ENCODE measurements around the gene RIMS4. TPM values are rescaled to one million over a fixed set of nuclear protein-coding genes. Genes with fewer than 3 reads are reported as not detected.

The RIMS4 gene
- total RNA-seq, 1 donor from 2014 or later, result not detected

DNA sequence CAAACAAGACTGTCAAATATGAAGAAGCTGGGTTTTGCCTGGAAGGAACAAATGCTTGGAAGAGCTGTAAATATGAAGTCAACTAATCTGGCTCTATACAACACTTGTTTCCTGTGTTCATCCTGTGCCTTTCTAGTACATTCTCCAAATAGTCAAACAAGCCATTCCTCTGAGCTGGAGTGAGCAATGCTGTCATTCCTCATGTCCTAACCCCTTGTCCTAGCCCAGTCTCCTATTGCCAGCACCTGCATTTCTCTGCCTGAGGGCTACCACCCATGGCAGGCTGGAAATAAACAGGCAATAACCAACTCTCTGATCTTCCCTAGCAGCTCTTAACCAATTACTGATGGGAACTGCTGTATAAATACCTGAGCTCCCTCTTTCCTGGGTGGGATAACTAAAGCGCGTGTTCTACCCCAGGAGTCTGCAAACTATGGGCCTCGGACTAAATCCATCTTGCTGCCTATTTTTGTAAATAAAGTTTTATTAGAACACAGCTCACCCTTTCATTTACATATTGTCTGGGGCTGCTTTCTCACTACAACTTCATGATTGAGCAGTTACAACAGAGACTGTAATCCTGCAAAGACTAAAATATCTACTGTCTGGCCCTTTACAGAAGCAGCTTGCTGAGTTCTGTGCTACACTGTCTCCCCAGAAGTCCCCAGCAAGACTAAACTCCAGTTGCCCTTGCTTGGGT is 13.4 kb downstream of the RIMS4 start:
- DNase-seq (ENCODE audit: low read depth in 2 of 2), result no peak

- no peak for DNase-seq (ENCODE audit: low read depth in 2 of 2)
Observed at GRCh38 chr20:44796311-44796710, 14.0 kb downstream of the RIMS4 start.

DNA sequence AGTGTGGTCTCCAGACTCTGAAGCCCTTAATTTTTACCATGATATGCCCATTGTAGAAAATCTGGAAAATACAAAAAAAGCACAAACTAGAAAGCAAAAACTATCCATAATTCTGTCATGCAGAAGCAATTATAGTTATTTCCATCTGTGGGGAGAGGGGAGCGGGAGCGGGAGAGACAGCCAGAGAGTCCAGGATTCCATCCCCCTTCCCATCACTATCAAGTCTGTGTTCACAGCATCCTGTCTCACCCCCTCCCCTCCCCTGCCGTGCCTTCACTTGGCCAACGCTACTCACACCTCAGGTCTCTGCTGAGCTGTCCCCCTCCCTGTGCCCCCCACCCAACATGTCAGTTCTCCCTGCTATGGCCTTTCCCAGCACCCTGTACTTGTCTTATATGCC is 14.5 kb downstream of the RIMS4 start:
- DNase-seq (ENCODE audit: low read depth in 2 of 2), result no peak

DNA sequence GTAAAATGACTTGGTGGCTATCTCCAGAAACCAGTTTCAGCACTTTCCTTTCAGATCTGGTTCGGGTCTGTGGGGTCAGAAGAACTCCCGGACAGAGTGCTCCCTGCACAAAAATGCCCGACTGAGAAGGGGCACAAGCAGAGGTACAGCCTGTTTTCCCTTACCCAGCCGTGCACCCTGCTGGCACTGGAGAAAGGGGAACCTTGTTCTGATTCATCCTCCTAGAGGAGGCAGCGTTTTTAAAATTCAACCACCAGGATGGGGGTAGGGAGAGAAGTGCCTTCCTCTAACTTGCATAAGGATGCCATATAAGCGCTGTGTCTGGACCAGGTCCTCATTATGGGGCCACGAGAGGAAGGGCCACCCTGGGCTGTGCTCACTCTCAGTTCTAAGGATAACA is 17.6 kb downstream of the RIMS4 start:
- DNase-seq (ENCODE audit: low read depth in 2 of 2), result no peak

GRCh38 chr20:44790638-44791393 is 19.5 kb downstream of the RIMS4 start:
- no peak for DNase-seq (ENCODE audit: low read depth in 2 of 2)

GRCh38 chr20:44788706-44789456 is 21.5 kb downstream of the RIMS4 start:
- no peak for DNase-seq (ENCODE audit: low read depth in 2 of 2)

GRCh38 chr20:44787299-44787698 is 23.0 kb downstream of the RIMS4 start:
- DNase-seq (ENCODE audit: low read depth in 2 of 2), result no peak

DNA sequence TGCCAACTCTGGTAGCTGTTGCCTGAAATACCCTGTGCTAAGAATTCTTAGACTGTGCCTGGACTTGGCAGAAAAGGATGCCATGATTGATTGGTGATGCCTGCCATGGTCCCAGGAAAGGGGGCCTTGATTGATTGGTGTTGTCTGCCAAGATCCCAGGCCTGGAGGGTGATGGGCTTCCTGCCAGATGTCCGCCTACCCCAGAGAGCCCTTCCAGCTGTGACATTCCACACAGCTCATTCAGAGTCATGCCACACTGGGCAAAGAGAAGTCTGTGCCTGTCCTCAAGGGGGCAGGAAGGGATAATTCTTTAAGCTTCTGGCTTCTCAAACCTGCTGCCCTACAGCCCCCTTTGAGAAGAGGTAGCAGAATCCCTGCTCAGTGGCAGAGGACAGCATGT is 24.6 kb downstream of the RIMS4 start:
- no peak for DNase-seq (ENCODE audit: low read depth in 2 of 2)

- DNase-seq (ENCODE audit: low read depth in 2 of 2), result no peak
Observed at GRCh38 chr20:44784688-44785087, 25.7 kb downstream of the RIMS4 start.

GRCh38 chr20:44781791-44782190 is 28.6 kb downstream of the RIMS4 start:
- no peak for DNase-seq (ENCODE audit: low read depth in 2 of 2)

DNA sequence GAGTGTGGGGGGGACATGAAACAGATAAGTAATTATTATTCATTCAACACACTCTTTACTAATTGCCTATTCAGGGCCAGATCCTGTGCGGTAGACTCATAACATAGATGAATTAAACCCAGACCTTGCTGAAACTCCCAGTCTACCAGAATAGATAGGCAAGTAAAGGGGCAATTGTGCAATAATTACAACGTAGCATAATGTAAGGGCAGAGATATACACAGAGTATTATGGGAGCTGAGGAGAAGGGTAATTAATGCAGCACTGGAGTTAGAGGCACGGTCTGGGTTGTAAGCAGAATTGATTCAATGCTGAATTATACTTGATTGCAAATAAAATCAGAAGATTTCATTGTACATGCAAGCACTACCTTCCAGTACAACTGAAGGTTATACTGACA is 29.2 kb downstream of the RIMS4 start:
- DNase-seq (ENCODE audit: low read depth in 2 of 2), result no peak

- DNase-seq (ENCODE audit: low read depth in 2 of 2), result peak; percentile 32 to 61
Observed at GRCh38 chr20:44780226-44780625, 30.1 kb downstream of the RIMS4 start.

GRCh38 chr20:44776980-44777379 is 33.4 kb downstream of the RIMS4 start:
- peak; percentile 12 to 42 for DNase-seq (ENCODE audit: low read depth in 2 of 2)

GRCh38 chr20:44773070-44773829 is 37.1 kb downstream of the RIMS4 start:
- DNase-seq (ENCODE audit: low read depth in 2 of 2), result no peak

DNA sequence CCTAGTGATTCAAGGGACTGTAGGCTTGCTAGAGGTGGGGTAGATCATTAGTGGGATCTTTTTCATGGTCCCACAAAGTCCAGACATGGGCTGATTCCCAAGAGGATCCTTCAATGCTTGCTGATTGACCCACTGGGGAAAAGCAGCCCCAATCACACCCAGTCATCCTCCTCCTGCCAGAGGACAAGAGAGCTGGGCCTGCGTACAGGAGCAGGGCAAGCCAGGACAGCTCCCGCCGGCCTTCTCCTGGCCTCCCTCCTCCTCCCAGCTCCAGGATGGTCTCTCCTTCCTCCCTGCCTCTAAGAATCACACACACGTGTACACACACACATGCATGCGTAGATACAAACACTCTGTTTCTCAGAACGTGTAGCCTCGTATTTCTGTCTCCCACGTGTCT is 37.7 kb downstream of the RIMS4 start:
- DNase-seq (ENCODE audit: low read depth in 2 of 2), result no peak

DNA sequence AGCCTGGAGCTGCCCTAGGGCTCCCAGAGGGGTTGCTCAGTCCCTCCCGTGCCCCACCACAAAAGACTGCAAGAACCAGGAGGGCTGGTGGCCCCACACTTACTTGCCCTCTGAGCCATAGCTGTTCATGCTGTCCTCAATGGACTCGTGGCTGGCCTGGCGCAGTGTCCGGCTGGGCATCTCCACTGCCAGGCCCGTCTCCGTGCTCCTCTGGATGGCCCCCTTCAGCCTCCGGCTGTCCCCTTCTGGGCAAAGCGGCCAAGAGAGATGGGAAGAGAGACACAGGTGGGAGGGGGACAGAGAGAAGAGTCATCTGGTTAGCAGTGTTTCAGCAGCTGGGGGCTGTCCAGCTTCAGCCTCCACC is 39.2 kb downstream of the RIMS4 start:
- DNase-seq (ENCODE audit: low read depth in 2 of 2), result no peak

DNA sequence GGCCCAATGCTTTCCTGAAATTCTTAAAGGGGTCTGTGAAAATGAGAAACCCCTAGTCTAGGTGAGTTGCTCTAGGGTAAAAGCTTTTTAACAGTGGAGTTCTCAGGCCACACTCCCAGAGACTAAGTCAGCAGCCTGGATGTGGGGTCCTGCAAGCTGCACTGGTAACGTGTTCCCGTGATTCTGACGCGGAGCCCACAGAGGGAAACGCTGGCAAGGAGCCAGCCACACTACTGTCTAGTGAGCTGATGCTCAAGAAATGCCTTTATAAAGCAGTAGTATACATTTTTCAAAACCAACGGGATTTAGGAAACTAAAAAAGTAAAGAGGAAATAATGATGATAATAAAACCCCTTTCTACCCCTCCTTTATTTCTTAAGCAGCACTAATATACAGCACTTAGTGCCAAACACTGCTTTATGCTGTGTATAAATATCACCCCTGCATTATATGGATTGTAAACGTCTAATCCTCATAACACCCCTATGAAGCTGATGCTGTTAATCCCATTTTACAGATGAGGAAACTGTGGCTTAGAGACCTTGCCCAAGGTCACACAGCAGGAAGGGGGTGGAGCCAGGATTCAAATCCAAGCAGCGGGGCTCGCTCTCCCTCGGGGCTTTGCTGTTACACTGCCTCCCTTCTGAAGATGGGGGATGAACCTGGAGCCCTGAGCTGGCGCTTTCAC is 39.7 kb downstream of the RIMS4 start:
- DNase-seq (ENCODE audit: low read depth in 2 of 2), result no peak

DNA sequence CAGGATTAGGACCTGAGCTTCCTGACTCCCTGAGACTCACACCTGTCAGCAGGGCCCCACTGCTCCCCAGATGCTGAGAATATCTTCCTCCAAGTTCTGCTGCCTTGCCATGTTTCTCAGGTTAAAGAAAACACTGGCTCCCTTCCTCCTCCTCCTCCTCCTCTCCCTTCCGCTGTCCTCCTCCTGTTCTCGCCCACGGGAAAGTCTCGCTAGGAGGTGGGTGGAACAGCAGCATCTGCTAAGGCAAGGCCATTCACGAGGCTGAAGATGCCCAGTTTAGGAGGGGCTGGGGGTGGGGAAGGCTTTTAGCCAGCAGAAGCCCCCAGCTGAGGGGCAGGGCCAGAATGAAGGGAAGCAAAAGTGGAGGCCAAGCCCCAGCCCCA is 40.9 kb downstream of the RIMS4 start:
- DNase-seq (ENCODE audit: low read depth in 2 of 2), result no peak

- no peak for DNase-seq (ENCODE audit: low read depth in 2 of 2)
Observed at GRCh38 chr20:44768854-44769480, 41.4 kb downstream of the RIMS4 start.

GRCh38 chr20:44768256-44768655 is 42.1 kb downstream of the RIMS4 start:
- no peak for DNase-seq (ENCODE audit: low read depth in 2 of 2)

Measured in dermis microvascular lymphatic vessel endothelial cell (primary cell).